IPS-18c (cell line): Measurements from ENCODE around the gene MYO7A.

Experiments used
- H3K4me3 ChIP-seq: 2 replicates; pipeline ENCODE4 v1.7.0; 2013; ENCODE audit warnings: low read depth, mild to moderate bottlenecking, low read length, moderate library complexity; ENCODE audit not compliant: insufficient read depth
- H3K9me3 ChIP-seq: one replicate; pipeline ENCODE4 v1.6.1; 2013; ENCODE audit warnings: mild to moderate bottlenecking, low read length, moderate library complexity; ENCODE audit not compliant: control insufficient read depth, insufficient read depth

Gene MYO7A

DNA sequence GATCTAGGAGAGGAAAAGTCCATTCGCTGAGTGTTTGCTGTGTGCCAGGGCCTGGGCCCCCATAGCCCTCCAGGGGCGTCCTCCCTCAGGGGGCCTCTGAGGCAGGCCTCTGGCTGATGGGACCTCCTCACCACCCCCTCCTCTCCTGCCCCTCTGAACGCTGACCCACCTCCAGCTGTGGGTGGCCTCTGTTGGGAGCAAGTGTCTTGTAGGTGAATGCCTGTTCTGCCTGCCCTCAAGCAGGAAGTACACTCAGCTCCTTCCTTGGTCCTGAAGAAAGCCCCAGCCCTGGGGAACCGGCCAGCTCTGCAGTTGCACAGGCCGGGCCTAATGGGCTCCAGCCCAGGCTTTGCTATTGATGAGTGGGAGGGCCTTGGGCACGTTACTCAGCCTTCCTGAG is 3.5 kb downstream of the MYO7A start:
- no peaks in the 10 kb centered on the region for H3K9me3 ChIP-seq
- no peak overlapping the region for H3K4me3 ChIP-seq

DNA sequence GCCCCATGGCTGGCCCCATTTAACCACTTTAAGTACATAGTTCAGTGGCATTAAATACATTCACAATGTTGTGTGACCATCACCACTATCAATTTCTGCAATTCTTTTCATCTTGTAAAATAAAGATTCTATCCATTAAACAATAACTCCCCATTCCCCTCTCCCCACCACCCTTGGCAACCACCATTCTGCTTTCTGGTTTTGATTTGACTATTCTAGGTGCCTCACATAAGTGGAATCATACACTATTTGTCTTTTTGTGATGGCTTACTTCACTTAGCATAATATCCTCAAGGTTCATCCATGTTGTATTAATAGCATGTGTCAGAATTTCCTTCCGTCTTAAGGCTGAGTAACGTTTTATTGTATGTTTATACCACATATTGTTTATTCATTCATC is 7.0 kb downstream of the MYO7A start:
- H3K9me3 ChIP-seq, result no peaks in the 10 kb centered on the region
- no peak overlapping the region for H3K4me3 ChIP-seq

DNA sequence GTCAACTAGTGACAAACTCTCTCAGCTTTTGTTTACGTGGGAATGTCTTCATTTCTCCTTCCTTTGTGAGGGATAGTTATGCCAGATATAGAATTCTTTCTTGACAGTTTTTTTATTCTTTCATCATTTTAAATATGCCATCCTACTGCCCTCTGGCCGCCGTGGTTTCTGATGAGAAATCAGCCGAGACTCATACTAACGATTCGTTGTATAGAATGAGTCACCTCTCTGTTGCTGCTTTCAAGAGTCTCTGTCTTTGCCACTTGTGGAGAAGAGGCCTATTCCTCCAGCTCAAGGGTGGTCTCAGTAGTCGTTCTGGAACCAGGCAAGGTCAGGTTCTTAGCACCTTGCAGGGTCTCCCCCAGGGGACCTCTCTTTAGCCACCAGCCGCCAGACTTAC is 8.0 kb downstream of the MYO7A start:
- H3K4me3 ChIP-seq, result no peak overlapping the region

DNA sequence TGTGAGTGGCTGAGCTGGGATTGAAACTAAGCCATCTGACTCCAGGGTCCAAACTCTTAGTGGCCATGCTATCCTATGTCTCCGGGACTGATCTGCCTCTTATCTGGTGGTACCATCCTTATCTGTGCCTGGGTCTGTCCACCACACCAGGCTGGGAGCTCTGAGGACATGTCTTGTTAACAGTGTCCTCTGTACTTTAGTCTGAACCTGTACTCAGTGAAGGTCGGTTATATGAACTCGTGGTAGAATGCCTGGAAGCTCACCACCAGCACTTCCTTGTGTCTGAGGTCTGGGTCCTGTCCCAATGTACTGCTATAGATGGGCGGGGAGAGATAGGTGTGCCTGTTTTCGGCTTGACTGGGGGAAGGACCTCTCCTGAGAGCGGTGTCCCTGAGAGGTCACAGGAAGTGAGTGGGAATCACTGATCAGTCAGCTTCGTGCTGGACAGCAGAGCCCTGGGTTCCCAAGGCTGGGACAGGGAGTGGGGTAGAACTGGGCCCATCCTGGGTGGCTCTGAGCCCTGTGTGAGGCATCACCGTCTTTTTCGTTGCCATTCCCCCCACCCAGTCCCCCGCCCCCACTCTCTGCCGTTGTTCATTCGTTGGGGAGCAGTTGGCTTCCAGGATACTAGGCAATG is 8.9 kb downstream of the MYO7A start:
- Histone ChIP-seq H3K9me3 (no peaks in the 10 kb centered on the region), H3K4me3 (no peak overlapping the region)

More for the DNA sequence above, 8.0 kb downstream of the MYO7A start:
- H3K9me3 ChIP-seq, result no peaks in the 10 kb centered on the region

DNA sequence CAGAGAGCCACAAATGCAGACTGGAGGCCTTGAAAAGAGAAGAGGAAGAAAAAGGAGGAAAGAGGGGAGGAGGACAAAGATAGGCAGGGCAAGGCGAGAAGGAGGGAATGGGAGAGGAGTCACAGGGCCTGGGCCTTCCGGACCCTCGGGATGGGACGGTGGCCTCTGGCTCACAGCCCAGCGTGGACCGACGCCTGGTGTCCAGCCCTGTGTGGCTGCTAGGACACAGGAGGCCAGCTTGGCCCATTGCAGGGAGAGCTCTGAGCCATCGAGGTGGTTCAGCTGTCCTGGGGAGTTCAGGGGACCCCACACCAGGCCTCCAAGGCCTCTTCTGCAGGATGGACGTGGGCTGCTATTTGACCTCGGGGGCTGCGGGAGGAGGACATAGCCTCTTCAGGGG is 9.4 kb downstream of the MYO7A start:
- H3K9me3 ChIP-seq, result no peaks in the 10 kb centered on the region
- no peak overlapping the region for H3K4me3 ChIP-seq

DNA sequence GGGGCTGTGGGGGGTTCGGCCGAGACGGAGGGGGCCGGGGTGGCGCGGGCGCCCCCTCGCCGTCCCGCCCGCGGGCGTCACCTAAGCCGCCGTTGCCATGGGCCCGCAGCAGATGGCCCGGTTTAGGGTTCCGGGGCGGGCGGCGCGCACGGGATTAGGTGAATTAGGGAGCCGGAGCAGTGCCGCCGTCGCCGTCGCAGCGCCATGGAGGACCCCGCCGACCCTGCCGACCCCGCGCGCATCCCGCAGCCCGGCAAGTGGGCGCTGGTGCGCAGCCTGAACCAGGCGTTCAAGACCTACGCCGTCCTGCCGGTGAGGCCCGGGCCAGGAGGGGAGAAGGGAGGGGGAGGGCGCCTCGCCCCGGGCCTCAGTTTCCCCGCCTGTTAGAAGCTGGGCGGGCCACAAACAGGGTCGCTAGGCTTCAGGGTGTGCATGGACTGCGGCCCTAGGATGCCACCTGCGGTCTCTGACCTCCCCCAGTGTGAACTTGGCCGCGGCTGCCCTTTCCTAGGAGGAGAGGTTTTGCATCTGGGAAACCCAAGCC is 10.1 kb downstream of the MYO7A start:
- Histone ChIP-seq H3K9me3 (no peaks in the 10 kb centered on the region), H3K4me3 (no peak overlapping the region)

DNA sequence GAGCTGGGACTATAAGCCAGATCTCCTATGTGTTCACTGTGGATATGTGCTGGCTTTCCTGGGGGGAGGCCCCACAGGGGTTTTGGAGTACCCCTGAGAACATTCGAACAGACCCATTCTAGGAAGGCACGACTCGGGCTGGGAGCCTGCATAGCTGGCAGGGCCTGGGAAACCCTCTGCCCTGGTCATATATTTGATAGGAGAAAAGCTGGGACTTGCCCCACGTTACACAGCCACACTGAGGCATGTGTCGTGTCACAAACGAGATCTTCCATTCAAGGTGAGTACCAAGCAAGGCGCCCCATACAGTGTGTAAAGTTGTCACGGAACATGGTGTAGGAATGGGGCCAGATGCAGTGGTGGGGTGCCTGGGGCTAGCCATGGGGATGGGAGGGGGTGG is 11.2 kb downstream of the MYO7A start:
- Histone ChIP-seq H3K4me3 (no peak overlapping the region), H3K9me3 (no peaks in the 10 kb centered on the region)

DNA sequence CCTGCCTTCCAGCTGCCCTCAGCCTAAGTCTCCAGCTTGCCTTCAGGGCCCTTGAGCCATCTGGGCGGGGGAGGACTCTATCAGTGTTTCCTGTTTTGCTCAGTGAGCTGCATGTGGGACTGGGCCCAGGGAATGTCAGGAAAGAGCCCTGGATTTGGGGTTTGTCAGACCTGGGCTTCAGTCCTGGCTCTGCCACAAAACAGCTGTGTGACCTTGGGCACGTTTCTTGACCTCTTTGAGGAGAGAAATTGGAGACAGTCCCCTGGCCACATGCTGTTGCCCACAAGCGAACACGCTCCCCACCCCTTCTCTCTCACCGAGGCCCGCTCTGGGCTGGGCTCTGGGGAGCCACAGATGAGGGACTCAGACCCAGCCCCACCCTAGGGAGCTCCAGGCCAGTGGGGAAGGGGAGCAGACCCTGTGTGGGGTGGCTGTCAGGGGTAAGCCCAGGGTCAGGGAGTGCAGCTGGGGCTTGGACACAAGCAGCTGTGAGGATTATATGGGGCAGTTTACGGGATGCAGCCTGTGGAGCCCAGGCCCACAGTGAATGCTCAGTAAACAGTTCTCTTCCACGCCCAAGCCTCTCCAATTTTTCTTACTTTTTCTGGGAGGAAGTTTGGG is 12.3 kb downstream of the MYO7A start:
- Histone ChIP-seq H3K4me3 (no peak overlapping the region), H3K9me3 (no peaks in the 10 kb centered on the region)

DNA sequence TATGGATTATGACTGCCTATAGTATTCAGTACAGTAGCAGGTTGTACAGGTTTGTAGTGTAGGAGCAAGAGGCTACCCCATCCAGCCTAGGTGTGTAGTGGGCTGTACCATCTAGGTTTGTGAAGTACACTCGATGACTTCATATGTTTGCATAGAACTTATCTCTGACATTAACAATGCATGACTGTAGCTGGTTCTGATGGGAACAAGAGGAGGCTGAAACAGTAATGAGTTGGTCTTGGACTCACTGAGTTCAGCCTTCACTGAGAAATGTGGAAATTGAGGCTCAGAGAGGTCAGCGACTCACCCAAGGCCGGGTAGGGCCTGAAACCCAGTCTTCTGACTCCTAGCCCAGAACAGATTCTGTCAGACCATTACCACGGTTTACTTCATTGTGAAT is 13.0 kb downstream of the MYO7A start:
- H3K9me3 ChIP-seq, result no peaks in the 10 kb centered on the region
- H3K4me3 ChIP-seq, result no peak overlapping the region

DNA sequence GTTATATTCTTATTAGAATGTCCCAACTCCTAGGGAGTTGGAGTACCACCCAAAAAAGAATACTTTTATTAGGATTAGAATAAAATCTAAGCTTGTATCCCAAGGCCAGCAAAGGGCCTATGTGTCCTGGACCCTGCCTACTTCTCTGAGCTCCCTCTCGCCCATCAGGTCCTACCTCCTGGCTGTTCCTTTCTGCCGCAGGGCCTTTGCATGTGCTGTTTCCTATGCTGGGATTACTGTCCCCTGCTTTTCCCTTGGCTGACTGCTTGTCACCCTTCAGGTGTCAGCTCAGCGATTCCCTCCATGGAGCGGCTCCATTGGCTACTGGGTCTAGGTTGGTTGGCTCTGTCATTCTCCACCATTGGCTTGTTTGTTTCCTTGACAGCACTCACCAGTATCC is 13.4 kb downstream of the MYO7A start:
- H3K4me3 ChIP-seq, result no peak overlapping the region
- no peaks in the 10 kb centered on the region for H3K9me3 ChIP-seq

DNA sequence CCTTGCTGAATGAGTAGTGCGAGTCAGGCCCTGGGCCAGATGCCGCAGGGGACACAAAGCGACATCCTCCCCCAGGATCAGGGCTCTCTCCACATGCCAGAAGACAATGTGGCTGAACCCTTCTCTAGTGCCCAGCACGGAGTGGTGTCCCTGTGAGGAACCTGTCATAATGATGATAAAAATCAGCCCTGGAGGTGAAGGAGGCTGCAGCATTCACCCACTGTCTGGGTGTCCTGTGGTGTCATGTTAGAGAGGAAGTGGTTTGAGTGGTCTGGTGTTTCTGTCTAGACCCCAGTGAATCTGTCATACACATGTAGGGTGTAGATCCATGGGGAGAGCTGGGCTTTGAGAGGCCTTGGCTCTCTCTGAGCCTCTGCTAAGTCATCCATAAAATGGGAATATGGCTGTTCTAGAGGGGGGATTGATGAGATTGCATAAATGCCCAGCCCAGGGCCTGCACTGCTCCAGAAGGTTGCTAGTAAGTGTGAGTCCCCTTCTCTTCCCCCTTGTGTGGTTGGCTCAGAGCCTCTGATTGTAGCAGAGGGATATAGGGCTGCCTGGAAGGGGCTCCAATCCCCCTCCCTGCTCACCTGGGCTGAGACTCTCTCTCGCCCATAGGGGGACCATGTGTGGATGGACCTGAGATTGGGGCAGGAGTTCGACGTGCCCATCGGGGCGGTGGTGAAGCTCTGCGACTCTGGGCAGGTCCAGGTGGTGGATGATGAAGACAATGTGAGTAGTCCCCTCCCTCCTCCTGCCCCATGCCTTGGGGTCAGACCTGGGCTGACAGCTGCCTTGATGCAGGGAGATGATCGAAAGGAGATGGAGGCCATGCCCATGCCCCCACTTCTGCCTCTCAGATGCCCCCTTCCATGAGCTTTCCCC is 14.3 kb downstream of the MYO7A start:
- no peak overlapping the region for H3K4me3 ChIP-seq
- H3K9me3 ChIP-seq, result no peaks in the 10 kb centered on the region

DNA sequence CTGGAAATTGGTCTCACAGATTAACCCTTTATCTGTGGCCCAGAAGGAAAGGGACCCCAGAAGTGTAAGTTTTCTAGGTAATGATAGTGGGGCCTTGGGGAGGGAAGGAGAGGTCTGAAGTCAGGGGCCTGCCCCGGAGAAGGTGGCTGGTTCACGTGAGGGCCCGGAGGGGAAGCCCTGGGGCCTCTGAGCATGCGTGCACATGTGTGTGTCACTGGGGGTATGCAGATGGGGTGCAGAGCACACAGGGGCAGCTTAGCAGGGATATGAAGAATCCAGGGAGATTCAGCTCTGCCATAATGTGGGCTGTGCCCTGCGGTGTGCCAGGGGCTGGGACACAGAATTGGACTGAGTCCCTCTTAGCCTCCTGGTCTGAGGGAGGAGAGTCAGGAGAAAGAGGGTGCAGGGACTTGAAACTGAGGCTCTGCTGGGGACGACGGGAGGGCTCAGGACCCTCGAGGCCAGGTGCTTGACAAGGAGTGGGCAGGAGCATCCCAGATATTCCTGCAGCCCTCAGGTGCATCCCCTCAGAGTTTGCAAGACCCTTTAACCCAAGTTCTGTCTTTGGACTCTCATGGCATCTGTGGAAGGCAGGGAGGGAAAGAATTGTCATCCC is 15.5 kb downstream of the MYO7A start:
- no peaks in the 10 kb centered on the region for H3K9me3 ChIP-seq
- no peak overlapping the region for H3K4me3 ChIP-seq

DNA sequence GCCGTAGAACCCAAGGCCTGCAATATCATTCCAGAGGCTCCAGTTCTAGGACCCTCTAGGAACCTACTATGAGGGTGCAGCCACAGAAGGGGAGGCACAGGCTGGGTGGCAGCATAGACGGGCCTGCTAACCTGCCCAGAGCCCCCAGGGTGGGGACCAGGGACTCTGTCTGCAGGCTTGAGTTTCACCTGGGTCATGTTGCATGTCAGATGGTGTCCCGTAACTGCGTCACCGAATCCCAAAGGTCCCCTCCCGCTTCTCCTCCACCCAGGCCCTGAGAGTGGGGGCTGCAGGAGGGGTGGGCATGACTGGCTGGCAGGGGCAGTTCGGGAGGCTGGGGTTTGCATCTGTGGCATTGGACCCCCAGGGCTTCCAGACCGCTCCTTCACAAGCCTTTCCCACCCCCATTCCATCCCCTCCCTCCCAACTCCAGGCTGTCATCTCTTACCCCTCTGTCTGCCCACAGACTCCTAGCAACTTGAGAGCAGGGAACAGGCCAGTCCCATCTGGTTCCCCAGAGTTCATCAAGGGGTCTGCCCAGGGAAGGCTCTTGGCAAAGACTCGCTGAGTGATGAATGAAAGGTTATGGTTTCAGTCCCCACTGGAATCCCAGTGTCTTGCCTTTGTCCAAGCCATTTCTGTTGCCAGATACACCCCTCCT is 16.3 kb downstream of the MYO7A start:
- Histone ChIP-seq H3K4me3 (no peak overlapping the region), H3K9me3 (no peaks in the 10 kb centered on the region)

DNA sequence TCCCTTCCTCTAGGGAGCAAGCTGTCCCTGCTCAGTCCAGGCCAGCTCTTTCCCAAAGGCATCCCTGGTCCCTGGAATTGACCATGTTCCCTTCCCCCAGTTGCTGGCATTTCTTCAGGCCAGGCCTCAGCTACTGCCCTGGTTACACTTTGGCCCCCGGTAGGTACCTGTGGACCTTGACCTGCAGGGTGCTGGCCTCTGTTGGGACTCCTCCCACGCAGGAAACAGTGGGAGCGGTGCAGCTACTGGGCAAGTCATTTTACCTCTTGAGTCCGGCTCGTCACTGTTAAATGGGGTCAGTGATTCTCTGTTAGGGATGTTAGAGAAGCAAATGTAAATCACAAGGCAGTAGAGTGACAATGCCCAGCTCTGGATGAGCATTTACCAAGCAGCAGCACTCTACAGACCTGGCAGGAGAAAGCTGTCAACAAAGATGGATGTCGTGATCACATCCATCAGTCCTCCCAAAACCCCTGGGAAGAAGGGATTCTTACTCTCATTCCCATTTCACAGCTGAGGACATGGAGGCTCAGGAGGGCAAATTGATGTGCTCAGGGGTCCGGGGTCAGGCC is 16.9 kb downstream of the MYO7A start:
- Histone ChIP-seq H3K4me3 (no peak overlapping the region), H3K9me3 (no peaks in the 10 kb centered on the region)

DNA sequence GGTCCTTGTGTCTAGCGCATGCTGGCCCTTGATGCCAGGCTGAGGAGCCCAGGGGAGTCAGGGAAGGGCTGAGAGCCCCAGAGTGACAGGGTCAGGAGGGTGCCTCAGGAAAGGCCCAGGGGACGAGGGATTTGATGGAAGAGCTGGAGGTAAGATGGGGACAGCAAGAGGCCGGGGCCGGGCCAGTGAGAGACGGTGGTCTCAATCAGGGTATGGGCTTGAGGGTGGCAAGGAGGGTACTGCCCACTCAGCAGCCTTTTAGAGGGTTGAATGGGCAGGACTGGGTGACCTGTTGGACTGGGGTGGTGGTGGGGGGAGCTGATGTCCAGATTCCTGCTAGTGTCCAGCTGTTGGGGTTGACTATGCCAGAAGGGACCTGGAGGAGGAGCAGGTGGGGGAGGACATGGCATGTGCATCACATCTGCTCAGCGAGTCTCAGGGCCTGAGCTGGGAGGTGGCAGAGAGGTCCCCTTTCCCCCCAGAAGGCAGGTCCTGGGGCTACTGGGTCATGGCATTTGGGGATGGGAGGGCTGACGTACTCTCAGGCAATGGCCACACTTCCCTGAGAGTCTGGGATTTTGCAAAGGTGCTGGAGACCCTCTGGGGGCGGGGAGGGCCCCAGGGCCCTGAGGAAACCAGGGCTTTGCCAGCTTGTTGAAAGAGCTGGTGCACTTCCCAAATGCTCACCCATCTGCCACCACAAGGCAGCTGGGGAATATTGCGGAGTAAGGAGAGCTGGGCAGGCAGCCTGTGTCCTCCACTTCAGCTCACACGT is 18.4 kb downstream of the MYO7A start:
- H3K9me3 ChIP-seq, result no peaks in the 10 kb centered on the region
- H3K4me3 ChIP-seq, result no peak overlapping the region

DNA sequence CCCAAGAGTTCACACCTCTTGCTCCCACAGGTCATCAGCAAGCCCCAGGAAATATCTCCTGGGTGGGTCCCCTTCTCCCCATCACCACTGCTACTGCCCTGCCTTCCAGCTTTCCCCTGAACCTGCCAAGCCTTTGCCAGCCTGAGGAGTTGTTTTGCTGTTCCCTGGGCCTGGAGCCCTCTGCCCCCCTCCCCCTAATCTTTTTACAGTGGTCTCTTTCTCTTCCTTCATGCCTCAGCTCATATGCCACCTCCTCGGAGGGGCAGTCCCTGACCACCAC is 18.9 kb downstream of the MYO7A start:
- Histone ChIP-seq H3K9me3 (no peaks in the 10 kb centered on the region), H3K4me3 (0 out of 2 replicates have a peak overlapping the region, but pooled peaks have one; percentile 62)
